ENCODE data around the gene RPS6KC1.

- TF ChIP-seq CTCF (conservative IDR thresholded peaks at IDR 0.05; ENCODE audit: low read length) (no peak), EZH2phosphoT487 (IDR thresholded peaks at IDR 0.05; ENCODE audit: borderline replicate concordance, low read depth, low read length) (no peak)
These were observed 68.8 kb downstream of the RPS6KC1 start for GRCh38 chr1:213119794-213120193.
